HG03439 (cell line): ENCODE results near the gene NXN.

ENCODE experiments used
- ATAC-seq: cut with Tn5 transposase; IDR thresholded peaks from one replicate; pipeline ENCODE4 v1.9.1; 2021; ENCODE audit warnings: mild to moderate bottlenecking, moderate library complexity; ENCODE audit not compliant: unreplicated experiment

Gene NXN

GRCh38 chr17:979539-980405 lies at the start of gene NXN:
Gene NXN, minus strand, starts transcription at chr17:979776.
- peak; percentile 57 for ATAC-seq

GRCh38 chr17:1027044-1027443 lies 47.5 kb upstream of the NXN start:
- ATAC-seq = no peak

- ATAC-seq = no peak
Measured at GRCh38 chr17:1026599-1026975, 47.0 kb upstream of the NXN start.

GRCh38 chr17:1025733-1026598 lies 46.4 kb upstream of the NXN start:
- ATAC-seq = no peak

- no peak for ATAC-seq
Measured at GRCh38 chr17:1024076-1024475, 44.5 kb upstream of the NXN start.

- ATAC-seq = no peak
Measured at GRCh38 chr17:1022278-1023024, 42.9 kb upstream of the NXN start.

GRCh38 chr17:1021147-1021546 lies 41.6 kb upstream of the NXN start:
- ATAC-seq = no peak

- no peak for ATAC-seq
Measured at GRCh38 chr17:1019451-1019850, 39.9 kb upstream of the NXN start.

- ATAC-seq = no peak
Measured at GRCh38 chr17:1018547-1018946, 39.0 kb upstream of the NXN start.

GRCh38 chr17:1013729-1014090 lies 34.1 kb upstream of the NXN start:
- no peak for ATAC-seq

- ATAC-seq = no peak
Measured at GRCh38 chr17:1012823-1013728, 33.5 kb upstream of the NXN start.

GRCh38 chr17:1011760-1012735 lies 32.5 kb upstream of the NXN start:
- ATAC-seq = no peak

- no peak for ATAC-seq
Measured at GRCh38 chr17:1011138-1011537, 31.6 kb upstream of the NXN start.

GRCh38 chr17:1010586-1010985 lies 31.0 kb upstream of the NXN start:
- ATAC-seq = no peak

GRCh38 chr17:1010086-1010450 lies 30.5 kb upstream of the NXN start:
- no peak for ATAC-seq

GRCh38 chr17:1009229-1010085 lies 29.9 kb upstream of the NXN start:
- ATAC-seq = no peak

- no peak for ATAC-seq
Measured at GRCh38 chr17:1008008-1008761, 28.6 kb upstream of the NXN start.
